ENCODE data around the gene EID2B. TPM values are rescaled to one million over a fixed set of nuclear protein-coding genes. Genes with fewer than 3 reads are reported as not detected.

Gene EID2B
- total and polyA plus RNA-seq, 2 of the 13 experiments (the other 11 are each of a cell fraction or from before 2014, with no cell fraction given), result 2.5 to 3.7 TPM

DNA sequence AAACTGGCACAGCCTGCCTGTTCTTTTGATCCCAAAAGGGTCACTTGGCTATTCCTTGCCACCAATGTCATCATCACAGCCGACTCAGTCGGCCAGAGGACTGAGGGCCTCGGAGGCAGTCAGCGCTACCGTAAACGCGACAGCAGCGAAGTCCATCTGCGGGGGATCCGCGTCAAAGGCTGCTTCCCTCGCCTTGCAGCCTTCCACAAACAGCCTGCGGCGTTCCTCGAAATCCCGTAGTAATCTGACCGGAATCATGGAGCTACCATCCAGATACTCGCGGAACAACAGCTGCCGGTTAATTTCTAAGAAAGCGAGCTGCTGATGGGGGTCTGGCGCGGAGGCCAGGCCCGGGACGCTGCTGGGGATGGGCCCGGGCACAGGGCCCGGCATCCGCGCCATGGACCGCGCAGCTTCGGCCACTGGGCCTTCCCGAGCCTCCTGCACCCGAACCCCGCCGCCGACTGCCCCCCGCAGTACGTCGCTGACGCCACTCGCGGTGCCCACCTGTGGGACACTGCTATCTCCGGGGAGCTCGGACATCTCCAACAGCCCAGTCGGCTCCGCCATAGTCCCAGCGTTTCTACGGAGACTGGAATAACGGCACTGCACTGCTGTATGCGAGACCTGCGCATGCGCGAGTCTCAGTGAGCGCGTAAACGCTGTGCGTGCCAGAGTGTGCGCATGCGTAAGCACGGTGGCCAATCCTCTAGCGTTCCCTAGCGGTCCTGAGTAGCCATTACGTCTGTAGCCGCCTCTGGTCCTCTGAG lies at the start of gene EID2B (continued):
- TF ChIP-seq GLMP (CRISPR knock-in tag; IDR thresholded peaks at IDR 0.05; ENCODE audit: borderline replicate concordance) (no peak), ZNF672 (CRISPR knock-in tag; IDR thresholded peaks at IDR 0.05) (no peak), MXD3 (CRISPR knock-in tag; IDR thresholded peaks at IDR 0.05) (peak; percentile 66), XBP1 (CRISPR knock-in tag; IDR thresholded peaks at IDR 0.05) (no peak), NFIC (IDR thresholded peaks at IDR 0.05; ENCODE audit: low read length) (no peak), ZKSCAN1 (IDR thresholded peaks at IDR 0.05; ENCODE audit: low read length) (no peak), JUND (CRISPR knock-in tag; IDR thresholded peaks at IDR 0.05) (no peak), ZNF10 (CRISPR knock-in tag; IDR thresholded peaks at IDR 0.05; ENCODE audit: borderline replicate concordance, low read depth) (no peak), SIN3B (IDR thresholded peaks at IDR 0.05; ENCODE audit: low read length) (no peak), HHEX (CRISPR knock-in tag; IDR thresholded peaks at IDR 0.05) (no peak), STAG1 (CRISPR knock-in tag; IDR thresholded peaks at IDR 0.05) (peak; percentile 93), ZNF547 (CRISPR knock-in tag; IDR thresholded peaks at IDR 0.05) (peak; percentile 45; the same call in 1 of the 2 replicates), ZBTB21 (CRISPR knock-in tag; IDR thresholded peaks at IDR 0.05) (0 out of 2 replicates have a peak, but pooled peaks have one; percentile 23), ZNF274 (CRISPR knock-in tag; IDR thresholded peaks at IDR 0.05) (peak; percentile 79), GATA4 (IDR thresholded peaks at IDR 0.05; ENCODE audit: borderline replicate concordance, low read depth) (no peak), NFKBIZ (CRISPR knock-in tag; IDR thresholded peaks at IDR 0.05) (no peak), MLLT10 (CRISPR knock-in tag; IDR thresholded peaks at IDR 0.05) (no peak), YY1 (IDR thresholded peaks at IDR 0.05; ENCODE audit: insufficient read depth, insufficient replicate concordance, low read depth, low read length) (peak; percentile 69), ZBTB39 (CRISPR knock-in tag; IDR thresholded peaks at IDR 0.05) (no peak), HOXA5 (CRISPR knock-in tag; IDR thresholded peaks at IDR 0.05) (no peak), SPEN (CRISPR knock-in tag; IDR thresholded peaks at IDR 0.05; ENCODE audit: low read depth) (peak; percentile 78; the same call in 1 of the 2 replicates), ELF1 (CRISPR knock-in tag; IDR thresholded peaks at IDR 0.05) (no peak), ZNF891 (CRISPR knock-in tag; IDR thresholded peaks at IDR 0.05) (peak; percentile 83), ZBTB42 (CRISPR knock-in tag; IDR thresholded peaks at IDR 0.05) (no peak; the same call in 1 of the 2 replicates), POGZ (CRISPR knock-in tag; IDR thresholded peaks at IDR 0.05) (peak; percentile 40; the same call in 1 of the 2 replicates), REL (CRISPR knock-in tag; conservative IDR thresholded peaks at IDR 0.05) (no peak), BRD4 (CRISPR knock-in tag; IDR thresholded peaks at IDR 0.05) (no peak), ZNF180 (CRISPR knock-in tag; IDR thresholded peaks at IDR 0.05; ENCODE audit: borderline replicate concordance, low read depth) (no peak)
- TF ChIP-seq, protein P1, sequence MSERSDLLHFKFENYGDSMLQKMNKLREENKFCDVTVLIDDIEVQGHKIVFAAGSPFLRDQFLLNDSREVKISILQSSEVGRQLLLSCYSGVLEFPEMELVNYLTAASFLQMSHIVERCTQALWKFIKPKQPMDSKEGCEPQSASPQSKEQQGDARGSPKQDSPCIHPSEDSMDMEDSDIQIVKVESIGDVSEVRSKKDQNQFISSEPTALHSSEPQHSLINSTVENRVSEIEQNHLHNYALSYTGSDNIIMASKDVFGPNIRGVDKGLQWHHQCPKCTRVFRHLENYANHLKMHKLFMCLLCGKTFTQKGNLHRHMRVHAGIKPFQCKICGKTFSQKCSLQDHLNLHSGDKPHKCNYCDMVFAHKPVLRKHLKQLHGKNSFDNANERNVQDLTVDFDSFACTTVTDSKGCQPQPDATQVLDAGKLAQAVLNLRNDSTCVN (CRISPR knock-in tag; IDR thresholded peaks at IDR 0.05; ENCODE audit: borderline replicate concordance), result no peak; the same call in 1 of the 2 replicates

Measured in HepG2 (cell line).